ENCODE data around the gene RBP2. TPM values are rescaled to one million over a fixed set of nuclear protein-coding genes. Genes with fewer than 3 reads are reported as not detected.

RBP2 gene
- total RNA-seq, 4 donors from 2014 or later = not detected

GRCh38 chr3:139505829-139506386 is 29.6 kb upstream of the RBP2 start:
- DNase-seq (no peak), ATAC-seq (no peak)
- Histone ChIP-seq H3K27me3 (no peaks in the 10 kb centered on the region), H3K27ac (no peak overlapping the region), H3K36me3 (no peaks in the 10 kb centered on the region), H3K9me3 (no peaks in the 10 kb centered on the region), H3K4me3 (no peak overlapping the region), H3K4me1 (no peaks in the 10 kb centered on the region)
- intact Hi-C loops (cut with DNase I; ENCODE audit: low total_unique reads) (no loop called here), in situ Hi-C loops (cut with MboI; ENCODE audit: low sequenced_read_pairs in 4 of 4) (no loop called here)
- no peak for TF ChIP-seq POLR2A (IDR thresholded peaks at IDR 0.05)
- TF ChIP-seq CTCF (IDR thresholded peaks at IDR 0.05 in 4 of 5, conservative IDR thresholded peaks at IDR 0.05 in 1 of 5) = no peak

- Histone ChIP-seq H3K9me3 (no peaks in the 10 kb centered on the region), H3K27ac (no peak overlapping the region), H3K4me1 (no peaks in the 10 kb centered on the region), H3K36me3 (no peaks in the 10 kb centered on the region), H3K27me3 (no peaks in the 10 kb centered on the region), H3K4me3 (no peak overlapping the region)
- TF ChIP-seq POLR2A (IDR thresholded peaks at IDR 0.05) (no peak), CTCF (IDR thresholded peaks at IDR 0.05 in 4 of 5, conservative IDR thresholded peaks at IDR 0.05 in 1 of 5) (no peak)
- no peak for ATAC-seq
- DNase-seq = no peak
- intact Hi-C loops (cut with DNase I; ENCODE audit: low total_unique reads) = no loop called here
- in situ Hi-C loops (cut with MboI; ENCODE audit: low sequenced_read_pairs in 4 of 4) = no loop called here
These were observed 23.2 kb upstream of the RBP2 start for GRCh38 chr3:139499536-139499935.

GRCh38 chr3:139493826-139494385 is 17.6 kb upstream of the RBP2 start:
- TF ChIP-seq CTCF (IDR thresholded peaks at IDR 0.05 in 4 of 5, conservative IDR thresholded peaks at IDR 0.05 in 1 of 5) (no peak), POLR2A (IDR thresholded peaks at IDR 0.05) (no peak)
- no peaks in the 10 kb centered on the region for H3K9me3 ChIP-seq
- no peak for ATAC-seq
- no peak overlapping the region for H3K4me3 ChIP-seq
- H3K36me3 ChIP-seq = no peaks in the 10 kb centered on the region
- no peaks in the 10 kb centered on the region for H3K27me3 ChIP-seq
- no peak for DNase-seq
- in situ Hi-C loops (cut with MboI; ENCODE audit: low sequenced_read_pairs in 4 of 4) = no loop called here
- no peak overlapping the region for H3K27ac ChIP-seq
- no peaks in the 10 kb centered on the region for H3K4me1 ChIP-seq
- intact Hi-C loops (cut with DNase I; ENCODE audit: low total_unique reads) = no loop called here

- intact Hi-C loops (cut with DNase I; ENCODE audit: low total_unique reads) = no loop called here
- Histone ChIP-seq H3K9me3 (no peaks in the 10 kb centered on the region), H3K27ac (no peak overlapping the region), H3K36me3 (no peaks in the 10 kb centered on the region), H3K4me1 (no peaks in the 10 kb centered on the region), H3K4me3 (no peak overlapping the region), H3K27me3 (no peaks in the 10 kb centered on the region)
- ATAC-seq (no peak), DNase-seq (no peak)
- in situ Hi-C loops (cut with MboI; ENCODE audit: low sequenced_read_pairs in 4 of 4) = no loop called here
- TF ChIP-seq CTCF (IDR thresholded peaks at IDR 0.05 in 4 of 5, conservative IDR thresholded peaks at IDR 0.05 in 1 of 5) (no peak), POLR2A (IDR thresholded peaks at IDR 0.05) (no peak)
These were observed 15.7 kb upstream of the RBP2 start for GRCh38 chr3:139491966-139492365.

Measured in gastrocnemius medialis (tissue), 4 donors.